ENCODE measurements around the gene EOGT. TPM values are rescaled to one million over a fixed set of nuclear protein-coding genes. Genes with fewer than 3 reads are reported as not detected.

EOGT gene
- total RNA-seq, 1 donor from 2014 or later = 70.1 TPM

DNA sequence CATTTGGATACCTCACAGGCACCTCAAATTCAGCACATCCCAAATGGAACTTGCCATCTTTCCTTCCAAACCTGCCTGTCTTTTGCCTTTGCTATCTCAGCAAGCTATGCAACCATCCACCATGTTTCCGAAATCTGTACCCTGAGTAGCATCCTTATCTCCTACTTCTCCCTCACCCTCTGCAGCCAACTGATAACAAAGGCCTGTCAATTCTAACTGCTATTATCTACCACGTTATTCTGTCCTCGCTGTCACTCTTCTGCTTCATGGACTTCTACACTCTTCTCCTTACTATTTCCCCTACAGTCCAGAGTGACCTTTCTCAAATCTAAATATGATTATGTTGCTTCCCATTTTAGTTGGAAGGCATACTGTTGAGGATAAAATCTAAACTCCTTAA is 55.6 kb downstream of the EOGT start:
- no peak for DNase-seq

DNA sequence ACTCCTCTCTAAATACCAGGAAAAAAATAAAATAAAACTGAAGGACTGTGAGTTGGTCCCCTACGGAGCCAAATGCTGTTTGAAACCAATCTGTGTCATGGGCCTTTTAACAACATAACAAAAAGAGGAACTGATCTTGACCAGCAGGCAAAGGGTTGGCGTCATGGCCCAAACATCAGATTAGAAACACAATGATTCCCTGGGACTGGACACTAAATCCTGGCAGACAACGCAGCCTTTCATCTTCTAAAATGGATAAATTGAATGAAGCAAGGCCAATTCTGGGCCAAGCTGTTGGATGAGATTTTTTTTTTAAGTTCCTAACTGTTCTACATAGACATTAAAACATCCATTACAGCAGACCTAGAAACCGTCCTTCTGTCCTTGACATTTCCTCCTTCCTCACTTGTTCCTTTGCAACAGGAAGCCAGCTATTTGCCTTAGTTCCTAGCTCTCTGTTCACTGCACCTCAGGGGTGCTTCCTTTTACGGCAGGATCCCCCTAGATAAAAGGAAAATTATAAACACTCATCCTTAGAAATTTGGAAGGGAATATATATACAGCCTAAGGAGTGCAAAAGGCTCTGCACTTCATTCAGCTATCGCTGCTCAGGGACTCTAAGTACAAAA is 59.6 kb downstream of the EOGT start:
- no peak for DNase-seq

DNA sequence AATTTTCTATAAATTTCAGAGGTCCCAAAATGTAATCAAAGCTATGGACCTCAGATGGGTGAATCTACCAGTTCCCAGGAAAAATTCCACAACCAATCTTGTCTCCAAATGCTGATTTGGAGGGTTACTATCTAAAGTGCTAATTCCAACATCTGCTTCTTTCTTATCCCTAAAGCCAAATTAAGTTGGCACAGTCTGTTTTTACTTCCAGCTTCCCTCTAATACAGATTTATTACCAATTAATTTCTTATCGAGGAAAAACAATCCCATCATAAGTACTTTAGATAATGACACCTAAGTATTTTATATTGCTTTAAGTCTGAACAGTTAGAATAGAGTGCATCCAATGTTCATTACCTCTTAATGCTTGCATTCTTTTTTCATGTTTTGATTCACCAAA is 68.3 kb downstream of the EOGT start:
- no peak for DNase-seq

DNA sequence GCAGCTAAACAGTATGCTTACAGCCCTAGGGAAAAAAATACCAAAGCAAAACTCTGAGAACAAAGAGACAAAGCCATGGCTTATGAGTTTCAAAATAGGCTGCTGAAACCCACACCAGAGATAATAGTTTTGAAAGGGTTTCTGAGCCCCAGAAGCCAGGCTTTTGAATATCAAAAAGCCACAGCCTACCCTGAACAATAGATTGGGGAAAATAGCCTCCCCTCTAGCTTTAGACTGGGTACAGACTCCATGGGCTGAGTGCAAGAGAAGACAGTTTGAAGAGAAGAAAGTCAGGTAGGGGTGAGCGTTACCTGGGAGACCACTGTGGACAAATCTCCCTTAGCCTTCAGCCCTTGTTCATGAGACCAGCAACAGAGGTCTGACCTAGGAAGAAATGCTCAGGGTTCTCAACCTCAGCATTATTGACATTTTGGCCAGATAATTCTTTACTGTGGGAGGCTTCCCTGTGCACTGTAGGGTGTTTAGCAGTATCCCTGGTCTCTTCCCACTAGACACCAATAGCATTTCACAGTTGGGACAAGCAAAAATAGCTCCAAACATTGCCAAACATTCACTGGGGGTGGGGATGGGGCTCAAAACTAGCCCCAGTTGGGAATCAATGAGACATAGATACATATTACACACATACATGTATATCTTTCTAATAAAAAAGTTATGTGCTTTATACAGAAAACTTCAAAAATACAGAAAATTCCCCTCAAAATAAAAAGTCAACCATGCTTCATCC is 69.6 kb downstream of the EOGT start:
- no peak for DNase-seq

DNA sequence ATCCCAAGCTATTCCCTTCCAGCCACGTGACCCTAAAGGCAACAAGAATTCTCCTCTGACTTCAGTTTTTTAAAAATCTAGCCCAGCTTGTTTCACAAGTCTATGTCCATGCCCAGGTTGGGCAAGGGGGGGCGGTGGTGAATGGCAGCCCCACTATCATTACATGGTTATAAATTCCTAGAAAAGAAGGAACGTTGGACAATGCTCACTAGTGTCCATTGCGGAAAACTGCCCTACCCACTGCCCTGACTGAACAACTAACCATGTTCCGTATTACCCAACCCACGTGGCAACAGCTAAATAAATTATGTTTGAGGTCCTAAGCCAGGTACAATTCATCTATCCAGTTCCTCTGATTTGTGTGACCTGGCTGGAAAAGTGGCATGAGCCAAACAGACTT is 72.4 kb downstream of the EOGT start:
- no peak for DNase-seq

DNA sequence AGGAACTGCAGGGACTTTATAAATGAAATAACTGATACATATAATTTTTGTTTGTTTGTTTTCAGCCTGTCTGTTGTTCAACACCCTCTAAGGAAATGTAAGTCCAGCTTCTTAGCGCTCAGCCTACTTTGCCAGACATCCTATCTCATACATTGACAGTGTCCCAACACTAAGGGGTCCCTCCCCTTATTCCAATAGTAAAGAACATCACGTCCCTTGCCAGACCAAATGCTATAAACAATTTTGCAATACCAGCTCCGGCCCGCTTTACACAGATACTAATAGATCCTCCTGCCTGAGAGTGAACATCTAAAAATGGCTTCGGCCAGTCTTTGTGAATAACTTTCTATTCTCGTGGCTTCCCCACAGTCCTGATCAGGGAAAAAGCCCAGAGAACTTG is 76.6 kb downstream of the EOGT start:
- DNase-seq = no peak

DNA sequence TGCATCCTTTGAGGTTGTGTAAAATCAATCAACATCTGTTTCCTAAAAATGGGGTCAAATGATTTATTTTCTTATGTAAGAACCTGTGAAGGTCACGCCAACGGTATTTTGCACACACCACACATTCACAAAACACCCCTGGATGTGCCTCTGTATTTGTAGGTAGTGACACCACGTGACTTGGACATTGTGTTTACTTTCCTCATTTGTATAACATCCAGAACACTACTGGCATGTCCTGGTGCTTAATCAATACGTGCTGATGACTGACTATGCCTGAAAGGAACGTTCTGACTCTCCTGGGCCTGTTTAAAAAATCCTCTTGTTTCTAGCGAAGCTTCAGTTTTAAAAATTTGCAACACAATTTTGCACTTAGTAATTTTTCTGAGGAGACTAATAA is 77.7 kb downstream of the EOGT start:
- no peak for DNase-seq

DNA sequence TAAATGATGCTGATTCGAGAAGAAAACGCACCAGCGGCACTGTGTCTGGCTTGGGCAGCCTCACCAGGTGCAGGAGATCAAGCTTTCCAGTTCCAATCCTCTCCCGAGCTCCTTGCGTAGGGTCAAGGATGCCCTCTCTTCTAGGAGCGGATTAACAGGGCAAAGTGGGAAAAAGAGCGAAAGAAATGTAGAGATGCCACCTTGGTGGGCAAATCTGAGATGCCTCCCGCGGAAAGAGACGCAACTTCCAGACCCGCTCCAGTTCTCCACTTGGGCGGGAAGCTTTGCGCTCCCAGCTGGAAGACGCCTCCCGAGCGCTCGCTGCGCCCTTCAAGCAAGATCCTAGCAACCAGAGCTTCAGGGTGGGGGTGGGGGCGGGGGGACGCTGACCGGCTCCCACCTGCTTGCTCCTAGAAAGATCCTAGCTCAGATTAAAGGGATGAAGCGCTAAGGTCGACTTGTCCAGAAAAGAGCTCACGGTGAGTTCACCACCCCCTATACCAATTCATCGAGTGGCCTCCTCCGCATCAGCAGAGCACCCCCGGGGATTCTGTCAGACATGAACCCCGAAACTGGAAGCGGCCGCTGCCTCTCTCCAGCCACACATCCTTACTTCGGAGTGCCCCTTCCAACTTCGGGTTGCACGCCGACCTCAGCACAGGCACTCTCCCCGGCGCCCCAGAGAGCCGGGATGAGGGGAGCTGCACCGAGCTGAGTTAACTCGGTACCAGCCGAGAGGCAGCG is 81.9 kb downstream of the EOGT start:
- DNase-seq = no peak

Other genes with a start within 250 kb of the EOGT start
- 0.05 TPM in 1 of 2 replicates, not detected in the other for gene TAFA4, start 81.1 kb downstream of the EOGT start, total RNA-seq
- 37.7 and 37.8 TPM in 2 replicates for gene TMF1, start 38.6 kb upstream of the EOGT start, total RNA-seq
- 67.5 and 74.2 TPM in 2 replicates for gene UBA3, start 66.7 kb upstream of the EOGT start, total RNA-seq
- 90.4 and 109 TPM in 2 replicates for gene ARL6IP5, start 71.3 kb upstream of the EOGT start, total RNA-seq
- not detected in 2 replicates for gene LMOD3, start 108.9 kb upstream of the EOGT start, total RNA-seq